HUES64 (cell line): Measurements from ENCODE around the gene ZNF445.
"Not testable (repeated sequence)": the region's sequence is repeated elsewhere in the genome, so short reads cannot be mapped to it uniquely, and the experiment has no call there.

Experiments used
- H3K27ac ChIP-seq: 2 replicates; pipeline ENCODE4 v1.7.0; 2013; ENCODE audit warnings: low read depth, low read length, inconsistent platforms
- H3K27me3 ChIP-seq: 2 replicates; pipeline ENCODE4 v1.6.1; 2013; ENCODE audit warnings: mild to moderate bottlenecking, low read length; ENCODE audit not compliant: insufficient read depth
- H3K36me3 ChIP-seq: 2 replicates; pipeline ENCODE4 v1.6.1; 2013; ENCODE audit warnings: mild to moderate bottlenecking, low read length; ENCODE audit not compliant: insufficient read depth
- H3K4me1 ChIP-seq: 2 replicates; pipeline ENCODE4 v1.6.1; 2013; ENCODE audit warnings: mild to moderate bottlenecking, low read length, moderate library complexity; ENCODE audit not compliant: insufficient read depth
- H3K4me3 ChIP-seq: 2 replicates; pipeline ENCODE4 v1.5.1; 2013; ENCODE audit warnings: mild to moderate bottlenecking, low read length, moderate library complexity
- H3K9ac ChIP-seq: 2 replicates; pipeline ENCODE4 v1.6.1; 2013; ENCODE audit warnings: mild to moderate bottlenecking, low read depth, low read length
- H3K9me3 ChIP-seq: 2 replicates; pipeline ENCODE4 v1.6.1; 2013; ENCODE audit warnings: low read depth, low read length; ENCODE audit not compliant: insufficient read depth
- WGBS: fragments of 150-250, 120-280 bp; methylation state at CpG from one replicate; pipeline ENCODE4 v1.1.7; 2013; ENCODE audit warnings: missing lambda C conversion rate; 5-methylcytosine and 5-hydroxymethylcytosine counted together

Gene ZNF445

DNA sequence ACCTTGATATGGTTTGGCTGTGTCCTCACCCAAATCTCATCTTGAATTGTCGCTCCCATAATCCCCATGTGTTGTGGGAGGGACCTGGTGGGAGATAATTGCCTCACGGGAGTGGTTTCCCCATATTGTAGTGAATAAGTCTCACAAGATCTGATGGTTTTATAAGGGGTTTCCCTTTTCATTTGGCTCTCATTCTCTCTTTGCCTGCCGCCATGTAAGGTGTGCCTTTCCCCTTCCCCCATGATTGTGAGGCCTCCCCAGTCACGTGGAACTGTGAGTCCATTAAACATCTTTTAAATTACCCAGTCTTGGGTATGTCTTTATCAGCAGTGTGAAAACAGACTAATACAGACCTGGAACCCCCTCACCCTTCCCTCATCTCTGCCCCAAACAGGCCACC, 59.4 kb downstream of the ZNF445 start:
- H3K9me3 ChIP-seq, H3K4me3 ChIP-seq, H3K36me3 ChIP-seq, H3K4me1 ChIP-seq, H3K27ac ChIP-seq, H3K27me3 ChIP-seq, H3K9ac ChIP-seq: not testable (repeated sequence)
- whole genome bisulfite sequencing, result 91% methylated on average over 4 of the region's 4 CpGs

GRCh38 chr3:44416031-44417030, 61.1 kb downstream of the ZNF445 start:
- 93% methylated on average over 11 of the region's 11 CpGs for WGBS
- no peak overlapping the region for H3K27ac ChIP-seq

DNA sequence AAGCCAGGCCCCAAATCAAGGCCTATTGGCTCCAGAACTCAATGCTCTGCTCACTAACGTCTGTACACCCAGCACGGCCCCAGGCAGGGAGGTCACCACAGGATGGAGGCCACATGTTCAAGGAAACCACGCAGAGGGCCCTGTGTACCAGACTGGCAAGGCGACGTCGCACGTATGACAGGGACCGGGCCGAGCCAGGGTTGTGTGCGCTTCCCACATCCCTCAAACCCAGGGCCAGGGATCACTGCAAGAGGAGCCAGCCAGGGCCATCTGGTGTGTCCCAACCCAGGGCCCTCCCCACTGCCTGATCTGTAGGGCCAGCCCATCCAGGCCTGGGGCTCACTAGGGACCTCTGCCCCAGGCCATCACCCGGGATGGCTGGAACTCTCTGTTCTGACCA, 62.0 kb downstream of the ZNF445 start:
- Histone ChIP-seq H3K4me3 (no peak overlapping the region), H3K9me3 (no peaks in the 10 kb centered on the region), H3K4me1 (no peaks in the 10 kb centered on the region), H3K9ac (no peak overlapping the region), H3K27ac (no peak overlapping the region), H3K27me3 (no peaks in the 10 kb centered on the region), H3K36me3 (no peaks in the 10 kb centered on the region)
- 93% methylated on average over 11 of the region's 11 CpGs for WGBS

More at GRCh38 chr3:44416031-44417030, 61.1 kb downstream of the ZNF445 start:
- no peaks in the 10 kb centered on the region for H3K36me3 ChIP-seq
- no peaks in the 10 kb centered on the region for H3K27me3 ChIP-seq
- H3K4me1 ChIP-seq, result no peaks in the 10 kb centered on the region
- no peak overlapping the region for H3K4me3 ChIP-seq
- no peak overlapping the region for H3K9ac ChIP-seq
- H3K9me3 ChIP-seq, result no peaks in the 10 kb centered on the region

- 92% methylated on average over 11 of the region's 11 CpGs for WGBS
- H3K27ac ChIP-seq, result no peak overlapping the region
- no peaks in the 10 kb centered on the region for H3K9me3 ChIP-seq
- H3K9ac ChIP-seq, result no peak overlapping the region
- no peaks in the 10 kb centered on the region for H3K36me3 ChIP-seq
- H3K27me3 ChIP-seq, result no peaks in the 10 kb centered on the region
- H3K4me3 ChIP-seq, result no peak overlapping the region
- no peaks in the 10 kb centered on the region for H3K4me1 ChIP-seq
These were observed 62.9 kb downstream of the ZNF445 start for GRCh38 chr3:44414517-44415090.

GRCh38 chr3:44412365-44412764, 65.1 kb downstream of the ZNF445 start:
- Histone ChIP-seq H3K4me1 (no peaks in the 10 kb centered on the region), H3K36me3 (no peaks in the 10 kb centered on the region; the same call in 1 of the 2 replicates), H3K9me3 (no peaks in the 10 kb centered on the region), H3K27me3 (no peaks in the 10 kb centered on the region), H3K4me3 (no peak overlapping the region), H3K9ac (no peak overlapping the region), H3K27ac (no peak overlapping the region)
- 84% methylated on average over 10 of the region's 10 CpGs for WGBS

DNA sequence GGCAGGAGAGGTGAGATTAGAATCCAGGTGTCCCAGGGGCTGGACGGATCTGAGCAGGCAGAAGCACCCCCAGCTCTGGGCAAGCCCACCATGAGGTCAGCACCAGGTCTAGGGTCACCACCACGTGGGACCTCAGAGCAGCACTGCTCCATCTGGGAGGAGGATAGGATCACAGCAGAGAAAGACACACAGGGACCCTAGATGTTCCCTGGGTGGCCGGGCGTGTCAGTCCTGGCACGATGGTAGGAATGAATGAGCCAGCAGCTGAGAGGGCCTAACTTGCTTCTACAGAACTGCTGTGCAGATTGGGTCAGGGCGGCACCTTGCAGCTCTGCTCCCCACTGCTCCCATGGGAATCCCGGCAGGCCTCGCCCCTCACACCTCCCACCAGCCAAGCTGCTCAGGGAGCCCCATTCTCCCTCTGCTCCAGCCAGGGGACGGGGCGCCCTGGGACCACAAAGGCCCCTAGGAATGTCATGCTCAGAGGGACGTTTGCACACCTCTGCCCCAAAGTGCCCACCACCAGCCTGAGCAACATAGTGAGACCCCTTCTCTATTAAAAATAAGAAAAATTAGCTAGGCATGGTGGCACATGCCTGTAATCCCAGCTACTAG, 66.3 kb downstream of the ZNF445 start:
- WGBS, result 92% methylated on average over 11 of the region's 11 CpGs
- H3K9ac ChIP-seq, result no peak overlapping the region
- no peak overlapping the region for H3K27ac ChIP-seq
- H3K9me3 ChIP-seq, result no peaks in the 10 kb centered on the region
- no peaks in the 10 kb centered on the region; the same call in 1 of the 2 replicates for H3K36me3 ChIP-seq
- no peaks in the 10 kb centered on the region for H3K4me1 ChIP-seq
- no peak overlapping the region for H3K4me3 ChIP-seq
- no peaks in the 10 kb centered on the region for H3K27me3 ChIP-seq

GRCh38 chr3:44409640-44410410, 67.6 kb downstream of the ZNF445 start:
- Histone ChIP-seq H3K27me3 (no peaks in the 10 kb centered on the region), H3K27ac (no peak overlapping the region), H3K9me3 (no peaks in the 10 kb centered on the region), H3K4me1 (no peaks in the 10 kb centered on the region), H3K4me3 (no peak overlapping the region), H3K36me3 (no peaks in the 10 kb centered on the region; the same call in 1 of the 2 replicates), H3K9ac (no peak overlapping the region)
- 82% methylated on average over 4 of the region's 4 CpGs for WGBS

- WGBS, result 99% methylated on average over 2 of the region's 3 CpGs
- Histone ChIP-seq H3K27ac (no peak overlapping the region), H3K9me3 (no peaks in the 10 kb centered on the region), H3K4me1 (no peaks in the 10 kb centered on the region), H3K4me3 (no peak overlapping the region), H3K36me3 (no peaks in the 10 kb centered on the region; the same call in 1 of the 2 replicates), H3K9ac (no peak overlapping the region), H3K27me3 (no peaks in the 10 kb centered on the region)
These were observed 74.9 kb downstream of the ZNF445 start for GRCh38 chr3:44402548-44402947.

GRCh38 chr3:44400771-44401170, 76.7 kb downstream of the ZNF445 start:
- Histone ChIP-seq H3K36me3 (no peaks in the 10 kb centered on the region; the same call in 1 of the 2 replicates), H3K4me3 (no peak overlapping the region), H3K27ac (no peak overlapping the region), H3K4me1 (no peaks in the 10 kb centered on the region), H3K9me3 (no peaks in the 10 kb centered on the region), H3K27me3 (no peaks in the 10 kb centered on the region), H3K9ac (no peak overlapping the region)
- 90% methylated on average over 2 of the region's 2 CpGs for WGBS

DNA sequence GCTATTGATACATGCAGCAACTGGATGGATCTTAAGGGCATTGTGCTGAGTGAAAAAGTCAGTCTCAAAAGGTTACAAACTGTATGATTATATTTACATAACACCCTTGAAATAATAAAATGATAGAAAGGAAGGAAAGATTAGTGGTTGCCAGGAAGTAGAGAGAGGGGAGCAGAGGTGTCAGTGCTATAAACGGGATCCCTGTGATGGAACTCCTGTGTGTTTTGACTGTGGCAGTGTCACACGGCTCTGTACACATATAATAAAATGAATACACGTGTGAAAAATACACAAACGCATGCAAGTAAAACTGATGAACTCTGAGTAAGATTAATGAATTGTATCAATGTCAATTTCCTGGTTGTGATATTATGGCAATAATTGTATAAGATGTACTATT, 78.6 kb downstream of the ZNF445 start:
- Histone ChIP-seq H3K4me1 (no peaks in the 10 kb centered on the region), H3K27me3 (no peaks in the 10 kb centered on the region), H3K9ac (no peak overlapping the region), H3K36me3 (no peaks in the 10 kb centered on the region; the same call in 1 of the 2 replicates), H3K4me3 (no peak overlapping the region), H3K9me3 (no peaks in the 10 kb centered on the region), H3K27ac (no peak overlapping the region)
- WGBS, result 97% methylated on average over 4 of the region's 4 CpGs
